Stomach (tissue), 4 donors: ENCODE results near the gene ZGLP1.

Experiments
- EP300 ChIP-seq: sonication (generic); formaldehyde crosslinking; IDR thresholded peaks from one replicate; pipeline ENCODE4 v1.6.1; 2017; ENCODE audit warnings: antibody characterized with exemption
- POLR2A ChIP-seq, 4 donors: fragments of 450-650 bp; IDR thresholded peaks; one replicate each; pipeline ENCODE4 v1.6.1; 2016; ENCODE audit warnings: antibody characterized with exemption in 4 of 4, control low read depth in 2 of 4, mild to moderate bottlenecking in 1 of 4, moderate library complexity in 1 of 4
- TF ChIP-seq, protein P1 (sequence below), 7 experiments: fragments of 450-650 bp in 4 of 7; fragments of 200-600 bp in 3 of 7; sonication (generic) in 3 of 7; IDR thresholded peaks; one replicate each; pipeline ENCODE4 v1.5.1; 2016 to 2019; ENCODE audit warnings: antibody characterized with exemption in 7 of 7, control low read depth in 2 of 7, mild to moderate bottlenecking in 1 of 7

GRCh38 chr19:10260141-10260584 is 49.5 kb downstream of the ZGLP1 start:
- TF ChIP-seq, protein P1, sequence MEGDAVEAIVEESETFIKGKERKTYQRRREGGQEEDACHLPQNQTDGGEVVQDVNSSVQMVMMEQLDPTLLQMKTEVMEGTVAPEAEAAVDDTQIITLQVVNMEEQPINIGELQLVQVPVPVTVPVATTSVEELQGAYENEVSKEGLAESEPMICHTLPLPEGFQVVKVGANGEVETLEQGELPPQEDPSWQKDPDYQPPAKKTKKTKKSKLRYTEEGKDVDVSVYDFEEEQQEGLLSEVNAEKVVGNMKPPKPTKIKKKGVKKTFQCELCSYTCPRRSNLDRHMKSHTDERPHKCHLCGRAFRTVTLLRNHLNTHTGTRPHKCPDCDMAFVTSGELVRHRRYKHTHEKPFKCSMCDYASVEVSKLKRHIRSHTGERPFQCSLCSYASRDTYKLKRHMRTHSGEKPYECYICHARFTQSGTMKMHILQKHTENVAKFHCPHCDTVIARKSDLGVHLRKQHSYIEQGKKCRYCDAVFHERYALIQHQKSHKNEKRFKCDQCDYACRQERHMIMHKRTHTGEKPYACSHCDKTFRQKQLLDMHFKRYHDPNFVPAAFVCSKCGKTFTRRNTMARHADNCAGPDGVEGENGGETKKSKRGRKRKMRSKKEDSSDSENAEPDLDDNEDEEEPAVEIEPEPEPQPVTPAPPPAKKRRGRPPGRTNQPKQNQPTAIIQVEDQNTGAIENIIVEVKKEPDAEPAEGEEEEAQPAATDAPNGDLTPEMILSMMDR (IDR thresholded peaks at IDR 0.05), result no peak
- TF ChIP-seq POLR2A (IDR thresholded peaks at IDR 0.05) (no peak), EP300 (no peak)
